ENCODE data around the gene HCFC2.

HCFC2 gene

GRCh38 chr12:104126548-104126947, 62.2 kb downstream of the HCFC2 start:
- no peak for DNase-seq

- no peak for DNase-seq
Observed at GRCh38 chr12:104130760-104131159, 66.4 kb downstream of the HCFC2 start.

- DNase-seq, result no peak
Observed at GRCh38 chr12:104131609-104132008, 67.3 kb downstream of the HCFC2 start.

DNA sequence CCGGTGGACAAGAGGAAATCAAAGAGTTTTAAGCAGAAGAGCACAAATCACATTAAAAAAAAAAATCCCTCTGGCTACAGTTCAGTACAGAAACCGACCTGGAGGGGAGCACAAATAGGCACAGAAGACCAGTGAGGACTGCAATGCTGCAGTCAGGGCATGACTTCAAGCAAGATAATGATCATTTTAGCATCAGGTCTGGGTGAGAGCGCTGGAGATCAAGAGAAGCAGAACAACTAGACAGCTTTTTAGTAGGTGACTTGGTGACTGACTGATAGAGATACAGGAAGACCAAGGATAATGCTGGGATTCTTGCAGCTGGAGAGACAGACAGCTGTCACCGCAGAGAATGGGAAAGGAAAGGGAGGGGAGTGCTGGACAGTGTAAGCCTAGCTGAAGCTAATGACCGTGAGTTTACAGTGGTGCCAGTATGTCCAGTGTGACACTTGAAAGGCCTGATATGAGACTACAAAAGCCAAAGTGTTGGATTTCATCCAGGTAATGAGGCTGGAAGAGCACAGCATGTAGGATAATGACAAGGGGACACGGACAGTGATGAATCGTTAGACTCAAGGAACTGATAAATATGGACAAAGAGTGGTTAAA, 68.1 kb downstream of the HCFC2 start:
- DNase-seq, result no peak

DNA sequence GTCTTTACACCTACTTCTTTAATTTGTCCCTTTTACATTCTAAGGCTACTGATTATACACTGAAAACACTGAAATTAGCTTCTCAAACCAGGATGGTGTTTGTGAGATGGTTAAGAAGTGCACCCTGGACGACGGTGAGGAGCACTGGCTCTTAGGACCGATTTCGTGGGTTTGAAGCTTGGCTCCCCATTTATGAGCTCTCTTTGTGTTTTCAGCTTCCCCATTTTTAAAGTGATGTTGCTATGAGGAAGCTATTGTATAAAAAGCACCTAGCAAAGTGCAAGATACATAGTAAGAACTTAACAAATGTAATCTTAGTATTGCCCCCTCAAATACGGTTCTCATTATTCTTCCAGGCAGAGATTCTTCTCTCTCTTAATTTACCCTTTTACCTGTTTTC, 69.0 kb downstream of the HCFC2 start:
- no peak for DNase-seq

GRCh38 chr12:104133866-104134265, 69.5 kb downstream of the HCFC2 start:
- no peak for DNase-seq

DNA sequence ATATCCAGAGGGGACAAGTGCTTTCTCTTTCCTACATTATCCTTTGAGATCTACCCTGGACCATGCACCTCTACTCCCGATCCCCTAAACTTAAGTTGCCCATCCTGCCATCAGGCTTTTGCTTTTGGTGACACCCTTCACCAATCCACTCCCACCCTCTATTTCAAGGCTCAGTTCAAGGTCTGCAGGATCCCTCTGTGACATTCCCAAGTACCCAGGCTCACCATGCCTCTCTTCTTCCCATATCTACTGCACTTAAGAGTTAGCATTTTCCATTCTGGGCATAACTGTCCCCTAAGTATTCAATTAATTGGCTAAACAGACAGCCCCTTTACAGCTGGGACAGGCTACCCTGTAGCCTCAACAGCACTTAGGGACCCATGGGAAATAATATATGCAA, 70.6 kb downstream of the HCFC2 start:
- no peak for DNase-seq

GRCh38 chr12:104136577-104136976, 72.2 kb downstream of the HCFC2 start:
- DNase-seq, result no peak

GRCh38 chr12:104137001-104137901, 72.9 kb downstream of the HCFC2 start:
- peak; percentile 53 for DNase-seq

GRCh38 chr12:104137902-104138796, 73.8 kb downstream of the HCFC2 start, which contains the start of gene NFYB:
NFYB (minus strand) TSS chr12:104138210; CDS start chr12:104135453, 2,757 bp downstream.
- peak; percentile 96 for DNase-seq

GRCh38 chr12:104138797-104139152, 74.4 kb downstream of the HCFC2 start:
- no peak for DNase-seq

- no peak for DNase-seq
Observed at GRCh38 chr12:104142543-104142942, 78.2 kb downstream of the HCFC2 start.

DNA sequence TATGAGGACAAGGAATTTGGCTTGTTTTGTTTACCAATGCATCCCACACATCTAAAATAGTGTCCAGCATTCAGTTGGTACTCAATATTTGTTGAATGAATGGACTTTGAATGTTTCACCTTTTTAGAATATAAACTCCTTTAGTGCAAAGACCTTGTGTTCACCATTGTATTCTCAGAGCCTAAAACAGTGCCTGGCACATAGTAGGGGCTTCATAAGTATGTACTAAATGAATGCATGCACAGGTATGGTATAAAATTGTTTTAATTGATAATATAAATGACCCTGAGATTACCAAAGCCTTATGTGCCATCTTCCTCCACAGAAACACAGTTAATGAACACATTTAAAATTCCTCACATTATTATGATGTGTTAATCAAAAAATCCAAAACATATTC, 78.7 kb downstream of the HCFC2 start:
- DNase-seq, result no peak

GRCh38 chr12:104143918-104144317, 79.6 kb downstream of the HCFC2 start:
- no peak for DNase-seq

GRCh38 chr12:104147346-104147745, 83.0 kb downstream of the HCFC2 start:
- no peak for DNase-seq

GRCh38 chr12:104150416-104150815, 86.1 kb downstream of the HCFC2 start:
- DNase-seq, result no peak

- DNase-seq, result no peak
Observed at GRCh38 chr12:104152685-104153241, 88.4 kb downstream of the HCFC2 start.

- DNase-seq, result peak; percentile 5
Observed at GRCh38 chr12:104154286-104154685, 90.0 kb downstream of the HCFC2 start.

DNA sequence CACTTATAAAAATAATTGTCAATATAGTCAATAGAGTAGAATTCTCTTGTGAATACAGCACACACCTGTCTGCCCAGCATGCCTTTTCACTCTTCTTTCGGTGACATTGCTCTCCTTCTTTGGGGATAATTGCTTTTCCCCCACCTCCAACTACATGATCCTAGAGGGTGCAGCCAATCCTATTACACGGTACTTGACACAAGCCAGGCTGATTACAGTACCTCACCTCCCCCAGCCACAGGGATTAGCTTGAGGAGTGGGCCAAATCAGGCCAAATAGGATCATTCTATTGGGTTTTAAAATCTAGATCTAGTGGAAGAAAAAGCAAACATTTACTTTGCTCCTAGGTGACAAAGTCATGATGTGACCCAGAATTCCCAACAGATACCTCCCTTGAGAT, 90.5 kb downstream of the HCFC2 start:
- no peak for DNase-seq

Data from CD4-positive, alpha-beta T cell treated with Interleukin-21 for 1 hour (primary cell).